Endothelial cell of umbilical vein (primary cell): ENCODE measurements around the gene NKX3-2. TPM values are rescaled to one million over a fixed set of nuclear protein-coding genes. Genes with fewer than 3 reads are reported as not detected.

ENCODE experiments used
- BruUV-seq: library from RNA; stranded (reverse); fragments of 400-500 nt; replicated peaks from 2 replicates; lab custom pipeline; 2021; lab: Mats Ljungman, UMichigan
- CTCF ChIA-PET: fragments of 300-600, 350-600 bp; sonication (Branson Sonifier 250); formaldehyde crosslinking; loops from one replicate; lab custom pipeline; 2021; ENCODE audit warnings: antibody characterized with exemption, inconsistent platforms; lab: Charles Lee
- POLR2A ChIA-PET: fragments of 300-600, 350-600 bp; sonication (Branson Sonifier 250); formaldehyde crosslinking; loops from one replicate; lab custom pipeline; 2021; ENCODE audit warnings: antibody characterized with exemption, inconsistent platforms; lab: Charles Lee
- DNase-seq: peaks from one replicate; pipeline ENCODE4 v3.0.0-alpha.2; 2011; ENCODE audit warnings: low read depth, low spot score
- FAIRE-seq: peaks from 2 replicates; lab custom pipeline; 2011; peaks lifted over from hg19 to GRCh38; lab: Jason Lieb, UNC
- H2AFZ ChIP-seq: 2 replicates; pipeline ENCODE4 v1.6.0; 2012; ENCODE audit warnings: low read depth, low read length, control low read depth, inconsistent platforms
- H3K27ac ChIP-seq: 2 replicates; pipeline ENCODE4 v1.5.1; 2011; ENCODE audit warnings: low read depth, mild to moderate bottlenecking, control low read depth, low read length, moderate library complexity; ENCODE audit not compliant: insufficient read depth
- H3K27me3 ChIP-seq, 2 experiments: 2 replicates each; pipeline versions ENCODE4 v1.6.0 to v1.6.1; 2011; ENCODE audit warnings: low read length in 2 of 2, mixed read lengths in 1 of 2; ENCODE audit not compliant: control insufficient read depth in 2 of 2, insufficient read depth in 2 of 2
- H3K36me3 ChIP-seq, 2 experiments: 2 replicates in 1 of 2; 3 replicates in 1 of 2; pipeline ENCODE4 v1.5.1; 2011; ENCODE audit warnings: low read length in 2 of 2, mild to moderate bottlenecking in 1 of 2, moderate library complexity in 1 of 2; ENCODE audit not compliant: control insufficient read depth in 2 of 2, insufficient read depth in 2 of 2; ENCODE audit errors: extremely low read depth in 1 of 2
- H3K4me1 ChIP-seq: 3 replicates; pipeline ENCODE4 v1.5.1; 2011; ENCODE audit warnings: mild to moderate bottlenecking, low read length; ENCODE audit not compliant: control insufficient read depth, insufficient read depth; ENCODE audit errors: extremely low read depth
- H3K4me2 ChIP-seq: 2 replicates; pipeline ENCODE4 v1.6.1; 2011; ENCODE audit warnings: low read length, control low read depth, mixed read lengths; ENCODE audit not compliant: insufficient read depth
- H3K4me3 ChIP-seq, 3 experiments: fragments of 200-600 bp in 1 of 3; sonication (generic), shearing (Covaris generic) in 1 of 3; replicated peaks in 1 of 3; 2 replicates each; pipeline ENCODE4 v1.5.1; 2011 to 2016; ENCODE audit warnings: control low read depth in 3 of 3, low read length in 3 of 3, mild to moderate bottlenecking in 2 of 3, inconsistent platforms in 1 of 3, low read depth in 1 of 3, moderate library complexity in 1 of 3; ENCODE audit not compliant: insufficient read depth in 1 of 3
- H3K79me2 ChIP-seq: 2 replicates; pipeline ENCODE4 v1.6.0; 2012; ENCODE audit warnings: low read length, inconsistent platforms; ENCODE audit not compliant: control insufficient read depth, insufficient read depth
- H3K9ac ChIP-seq: replicated peaks from 2 replicates; pipeline ENCODE3; 2011; ENCODE audit warnings: low read length, control low read depth; ENCODE audit not compliant: insufficient read depth; ENCODE audit errors: extremely low read depth
- H3K9me1 ChIP-seq: replicated peaks from 3 replicates; pipeline ENCODE4 v1.6.0; 2011; ENCODE audit warnings: mild to moderate bottlenecking, low read length; ENCODE audit not compliant: control insufficient read depth, insufficient read depth; ENCODE audit errors: extremely low read depth
- H3K9me3 ChIP-seq: replicated peaks from 2 replicates; pipeline ENCODE4 v1.5.1; 2012; ENCODE audit warnings: low read length, inconsistent platforms; ENCODE audit not compliant: control insufficient read depth, insufficient read depth
- H4K20me1 ChIP-seq: replicated peaks from 2 replicates; pipeline ENCODE3; 2011; ENCODE audit warnings: mild to moderate bottlenecking, low read length; ENCODE audit not compliant: control insufficient read depth, insufficient read depth; ENCODE audit errors: extremely low read depth
- CTCF ChIP-seq, 2 donors: IDR thresholded peaks; 1 replicate in 1 of 2; 2 replicates in 1 of 2; pipeline ENCODE4 v1.5.1; 2011; ENCODE audit warnings: low read length in 2 of 2, mild to moderate bottlenecking in 2 of 2, moderate library complexity in 2 of 2, control low read depth in 1 of 2, inconsistent platforms in 1 of 2, low read depth in 1 of 2; ENCODE audit not compliant: insufficient read depth in 1 of 2; ENCODE audit errors: extremely low read depth in 1 of 2
- EZH2 ChIP-seq: IDR thresholded peaks from 2 replicates; pipeline ENCODE4 v1.6.1; 2012; ENCODE audit warnings: borderline replicate concordance, low read depth, mild to moderate bottlenecking, moderate library complexity, low read length, inconsistent platforms; ENCODE audit not compliant: severe bottlenecking
- FOS ChIP-seq: IDR thresholded peaks from 2 replicates; pipeline ENCODE4 v1.6.1; 2011; ENCODE audit warnings: mild to moderate bottlenecking, low read length, moderate library complexity, borderline replicate concordance; ENCODE audit not compliant: insufficient read depth
- GATA2 ChIP-seq: IDR thresholded peaks from 2 replicates; pipeline ENCODE4 v1.7.0; 2011; ENCODE audit warnings: low read depth, mild to moderate bottlenecking, moderate library complexity, mixed read lengths, low read length; ENCODE audit not compliant: insufficient read length, insufficient read depth
- JUN ChIP-seq: IDR thresholded peaks from 2 replicates; pipeline ENCODE4 v1.6.1; 2011; ENCODE audit warnings: borderline replicate concordance, low read depth; ENCODE audit not compliant: insufficient read length, insufficient read depth
- MAX ChIP-seq: IDR thresholded peaks from 2 replicates; pipeline ENCODE4 v1.6.1; 2011; ENCODE audit not compliant: insufficient read depth, insufficient read length
- MYC ChIP-seq: IDR thresholded peaks from one replicate; pipeline ENCODE4 v1.6.1; 2011; ENCODE audit warnings: mild to moderate bottlenecking, low read depth, low read length
- POLR2A ChIP-seq: IDR thresholded peaks from 2 replicates; pipeline ENCODE4 v1.6.1; 2012; ENCODE audit warnings: low read depth, mild to moderate bottlenecking, control low read depth, low read length
- POLR2AphosphoS5 ChIP-seq: IDR thresholded peaks from 2 replicates; pipeline ENCODE4 v1.6.1; 2012; ENCODE audit warnings: low read depth, mild to moderate bottlenecking, control low read depth, low read length, moderate library complexity; ENCODE audit not compliant: insufficient read depth
- dilution Hi-C: fragments of 300-500 bp; cut with MboI; formaldehyde crosslinking; loops from one replicate; pipeline ENCODE4 v1.15.0; 2019; ENCODE audit warnings: low sequenced_read_pairs; ENCODE audit not compliant: extremely low pct_ligation_motif_present
- intact Hi-C: fragments of 100-400 bp; cut with micrococcal nuclease; formaldehyde crosslinking; loops from one replicate; pipeline ENCODE4 v1.10.0; 2022
- polyA plus RNA-seq, 4 experiments: library from polyadenylated mRNA; depleted of rRNA in 3 of 4; stranded (reverse) in 3 of 4; unstranded in 1 of 4; fragments of >200 nt; gene quantifications; 2 replicates each; pipeline versions ENCODE4 v1.2.1 to v1.2.3, GENCODE V29; 2011 to 2012; ENCODE audit warnings: missing spikeins in 1 of 4
- total RNA-seq: library from RNA; stranded (reverse); gene quantifications from 2 replicates; pipeline ENCODE4 v1.2.3, GENCODE V29; 2021

The NKX3-2 gene
- total and polyA plus RNA-seq, 2 donors (not counting 3 experiments of a cell fraction or from before 2014, with no cell fraction given), result not detected

- Histone ChIP-seq H3K79me2 (no peaks in the 10 kb centered on the region), H3K27ac (no peak overlapping the region), H2AFZ (no peak overlapping the region), H3K9me3 (peaks cover 7% of the 10 kb centered on the region), H3K4me3 (no peak overlapping the region), H3K4me2 (no peak overlapping the region), H3K27me3 (peaks cover 96 to 97% of the 10 kb centered on the region in 2 experiments), H3K4me1 (no peaks in the 10 kb centered on the region), H4K20me1 (no peaks in the 10 kb centered on the region), H3K36me3 (no peaks in the 10 kb centered on the region), H3K9me1 (no peaks in the 10 kb centered on the region), H3K9ac (no peak overlapping the region)
- DNase-seq, result no peak
- ChIA-PET CTCF (interaction anchor here (0.8 to 1.1 kb wide), 2 partner anchors 16 to 20 kb away, joined by 3 read pairs; partner anchors contain the start of gene NKX3-2), POLR2A (no interaction called here)
- intact Hi-C loops (no loop called here), dilution Hi-C loops (no loop called here)
- FAIRE-seq, result no peak
- TF ChIP-seq JUN (no peak), POLR2A (no peak), CTCF (IDR thresholded peaks at IDR 0.05; ENCODE audit: extremely low read depth in 1 of 2, insufficient read depth in 1 of 2, low read depth in 1 of 2, low read length in 2 of 2) (no peak), EZH2 (no peak), GATA2 (no peak), POLR2AphosphoS5 (no peak), MYC (no peak), MAX (no peak), FOS (no peak)
- BruUV-seq, result no TSS peak
These were observed 16.1 kb downstream of the NKX3-2 start for GRCh38 chr4:13527981-13528820.
